NCI-H2227 (cell line): ENCODE data around the gene FBXL20.
A peak's percentile ranks its signal among the peaks of the same experiment; 100 is the strongest.

Experiments used
- DNase-seq: peaks from one replicate; lab custom pipeline; 2025; ENCODE audit not compliant: unreplicated experiment; lab: John Stamatoyannopoulos, UW

FBXL20 gene

GRCh38 chr17:39208893-39209292 is 192.5 kb downstream of the FBXL20 start:
- peak; percentile 27 for DNase-seq

DNA sequence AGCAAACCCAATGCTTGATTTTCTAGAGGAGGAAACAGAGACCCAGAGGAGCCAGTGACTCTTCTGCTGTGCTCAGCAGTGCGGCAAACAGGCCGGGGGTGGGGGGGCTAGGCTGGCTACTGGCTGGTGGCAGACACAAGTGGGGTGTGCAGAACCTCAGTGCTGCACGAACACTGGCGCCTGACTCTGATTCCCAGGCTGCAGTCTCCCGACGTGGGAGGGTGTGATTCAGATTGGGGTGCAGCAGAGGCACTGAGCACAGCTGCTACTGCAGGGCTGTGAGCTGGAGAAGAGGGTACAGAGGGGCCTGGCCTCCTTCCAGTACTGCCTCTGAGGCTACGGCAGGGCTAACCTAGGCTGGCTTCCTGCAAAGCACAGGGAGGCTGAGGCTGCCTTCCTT is 193.3 kb downstream of the FBXL20 start:
- DNase-seq: no peak

- no peak for DNase-seq
These were observed 196.3 kb downstream of the FBXL20 start for GRCh38 chr17:39205112-39205526.

GRCh38 chr17:39204245-39204644 is 197.2 kb downstream of the FBXL20 start:
- no peak for DNase-seq
